WERI-Rb-1 (cell line): ENCODE results near the gene MBLAC1.
A peak's percentile ranks its signal among the peaks of the same experiment; 100 is the strongest.

ENCODE experiments used
- DNase-seq: peaks from one replicate; pipeline ENCODE4 v3.0.0-alpha.2; 2020
- H3K27ac ChIP-seq: fragments of 250-450 bp; sonication (Bioruptor Pico); 2 replicates; pipeline ENCODE4 v1.5.1; 2020; ENCODE audit warnings: mild to moderate bottlenecking, moderate library complexity
- H3K27me3 ChIP-seq: fragments of 250-450 bp; sonication (Bioruptor Pico); 2 replicates; pipeline ENCODE4 v1.5.1; 2021; ENCODE audit warnings: mild to moderate bottlenecking, low read depth, moderate library complexity; ENCODE audit not compliant: insufficient read depth, severe bottlenecking
- H3K36me3 ChIP-seq: fragments of 250-450 bp; sonication (Bioruptor Pico); 2 replicates; pipeline ENCODE4 v1.5.1; 2020; ENCODE audit warnings: mild to moderate bottlenecking, moderate library complexity
- H3K4me3 ChIP-seq: 2 replicates; pipeline ENCODE4 v1.5.1; 2011; ENCODE audit warnings: low read depth, mild to moderate bottlenecking, control low read depth, low read length
- H3K9me3 ChIP-seq: fragments of 250-450 bp; sonication (Bioruptor Pico); 2 replicates; pipeline ENCODE4 v1.5.1; 2021; ENCODE audit warnings: mild to moderate bottlenecking, moderate library complexity; ENCODE audit not compliant: severe bottlenecking
- CTCF ChIP-seq: IDR thresholded peaks from 2 replicates; pipeline ENCODE4 v1.5.1; 2011; ENCODE audit warnings: low read depth, mild to moderate bottlenecking, control low read depth, inconsistent platforms, low read length

Gene MBLAC1

GRCh38 chr7:100130608-100131453 is 4.1 kb downstream of the MBLAC1 start:
- Histone ChIP-seq H3K9me3 (no peaks in the 10 kb centered on the region), H3K27ac (no peak overlapping the region), H3K27me3 (no peaks in the 10 kb centered on the region), H3K4me3 (no peak overlapping the region), H3K36me3 (no peaks in the 10 kb centered on the region)
- TF ChIP-seq CTCF: peak; percentile 81
- peak; percentile 89 for DNase-seq

GRCh38 chr7:100132126-100132525 is 5.4 kb downstream of the MBLAC1 start:
- H3K4me3 ChIP-seq: no peak overlapping the region

GRCh38 chr7:100132697-100133151 is 6.0 kb downstream of the MBLAC1 start:
- peak; percentile 75 for DNase-seq
- Histone ChIP-seq H3K36me3 (no peaks in the 10 kb centered on the region), H3K27ac (no peak overlapping the region), H3K27me3 (no peaks in the 10 kb centered on the region), H3K4me3 (no peak overlapping the region), H3K9me3 (no peaks in the 10 kb centered on the region)
- TF ChIP-seq CTCF: peak; percentile 97

More at GRCh38 chr7:100132126-100132525, 5.4 kb downstream of the MBLAC1 start:
- TF ChIP-seq CTCF: no peak
- H3K9me3 ChIP-seq: no peaks in the 10 kb centered on the region
- no peak for DNase-seq
- no peaks in the 10 kb centered on the region for H3K27me3 ChIP-seq
- H3K36me3 ChIP-seq: no peaks in the 10 kb centered on the region
- H3K27ac ChIP-seq: no peak overlapping the region

- DNase-seq: no peak
- no peak for TF ChIP-seq CTCF
- Histone ChIP-seq H3K27me3 (no peaks in the 10 kb centered on the region), H3K9me3 (no peaks in the 10 kb centered on the region), H3K4me3 (no peak overlapping the region), H3K27ac (no peak overlapping the region), H3K36me3 (no peaks in the 10 kb centered on the region)
Measured at GRCh38 chr7:100137851-100138760, 11.3 kb downstream of the MBLAC1 start.

GRCh38 chr7:100141555-100141949 is 14.8 kb downstream of the MBLAC1 start:
- Histone ChIP-seq H3K36me3 (no peaks in the 10 kb centered on the region), H3K27ac (no peak overlapping the region), H3K27me3 (no peaks in the 10 kb centered on the region), H3K4me3 (no peak overlapping the region), H3K9me3 (no peaks in the 10 kb centered on the region)
- no peak for TF ChIP-seq CTCF
- DNase-seq: no peak
